SK-N-SH (cell line): ENCODE measurements around the gene RHOBTB3. TPM values are rescaled to one million over a fixed set of nuclear protein-coding genes. Genes with fewer than 3 reads are reported as not detected.

Source experiments
- CTCF ChIA-PET: fragments of 300-600, 350-600 bp; formaldehyde crosslinking; extraction: SDS; loops from one replicate; lab custom pipeline; 2021; lab: Yijun Ruan, JAX
- POLR2A ChIA-PET: fragments of 350-600 bp; sonication (Branson Sonifier 250); formaldehyde crosslinking; extraction: SDS; loops from one replicate; lab custom pipeline; 2020; ENCODE audit warnings: antibody characterized with exemption, inconsistent platforms; lab: Yijun Ruan, JAX
- DNase-seq: peaks from one replicate; pipeline ENCODE4 v3.0.0; 2012
- H2AFZ ChIP-seq: fragments of 200-600 bp; sonication (generic); 2 replicates; pipeline ENCODE4 v1.8.1; 2016; ENCODE audit warnings: antibody characterized with exemption, mild to moderate bottlenecking, low read depth
- H3F3A ChIP-seq: fragments of 200-600 bp; sonication (generic); replicated peaks from 2 replicates; pipeline ENCODE3; 2016; ENCODE audit warnings: antibody characterized with exemption, mild to moderate bottlenecking; ENCODE audit not compliant: insufficient read depth
- H3K27ac ChIP-seq, 2 experiments: fragments of 200-500 bp in 1 of 2; fragments of 200-600 bp in 1 of 2; sonication (Bioruptor generic) in 1 of 2; sonication (generic), shearing (Covaris generic) in 1 of 2; 2 replicates each; pipeline versions ENCODE4 v1.5.1 to v1.6.1; 2014 to 2016; ENCODE audit warnings: low read depth in 2 of 2, inconsistent platforms in 1 of 2, low read length in 1 of 2, mild to moderate bottlenecking in 1 of 2, mixed read lengths in 1 of 2
- H3K27me3 ChIP-seq: fragments of 200-600 bp; sonication (generic), shearing (Covaris generic); 2 replicates; pipeline ENCODE4 v1.6.1; 2016; ENCODE audit warnings: mixed run types; ENCODE audit not compliant: insufficient read depth
- H3K36me3 ChIP-seq, 2 experiments: fragments of 200-500 bp in 1 of 2; fragments of 200-600 bp in 1 of 2; sonication (Bioruptor generic) in 1 of 2; sonication (generic) in 1 of 2; replicated peaks in 1 of 2; 2 replicates each; pipeline versions ENCODE3 to v1.5.1; 2014 to 2016; ENCODE audit warnings: low read length in 1 of 2, mild to moderate bottlenecking in 1 of 2; ENCODE audit not compliant: insufficient read depth in 2 of 2, control insufficient read depth in 1 of 2
- H3K4me1 ChIP-seq, 2 experiments: fragments of 200-500 bp in 1 of 2; fragments of 200-600 bp in 1 of 2; sonication (Bioruptor generic) in 1 of 2; sonication (generic), shearing (Covaris generic) in 1 of 2; 2 replicates each; pipeline versions ENCODE4 v1.5.1 to v1.6.1; 2014 to 2016; ENCODE audit warnings: low read depth in 1 of 2, low read length in 1 of 2, mixed run types in 1 of 2; ENCODE audit not compliant: insufficient read depth in 2 of 2, control insufficient read depth in 1 of 2
- H3K4me2 ChIP-seq: fragments of 200-600 bp; sonication (generic), shearing (Covaris generic); 2 replicates; pipeline ENCODE4 v1.6.1; 2017; ENCODE audit warnings: mixed run types
- H3K4me3 ChIP-seq, 2 experiments: fragments of 200-500 bp in 1 of 2; fragments of 200-600 bp in 1 of 2; sonication (Bioruptor generic) in 1 of 2; sonication (generic), shearing (Covaris generic) in 1 of 2; 2 replicates each; pipeline versions ENCODE4 v1.5.1 to v1.8.1; 2014 to 2016; ENCODE audit warnings: low read depth in 2 of 2, inconsistent platforms in 1 of 2, low read length in 1 of 2, mild to moderate bottlenecking in 1 of 2, mixed read lengths in 1 of 2, moderate library complexity in 1 of 2
- H3K79me2 ChIP-seq: fragments of 200-600 bp; sonication (generic); 2 replicates; pipeline ENCODE4 v1.8.1; 2017; ENCODE audit warnings: mild to moderate bottlenecking; ENCODE audit not compliant: insufficient read depth
- H3K9ac ChIP-seq: fragments of 200-600 bp; sonication (generic); 2 replicates; pipeline ENCODE4 v1.6.1; 2017; ENCODE audit warnings: mixed run types
- H3K9me2 ChIP-seq: fragments of 200-600 bp; sonication (generic); 2 replicates; pipeline ENCODE4 v1.6.1; 2017; ENCODE audit warnings: mixed run types
- H3K9me3 ChIP-seq: fragments of 200-600 bp; sonication (generic); 2 replicates; pipeline ENCODE4 v1.6.1; 2017; ENCODE audit warnings: mixed run types, mild to moderate bottlenecking, moderate library complexity
- H4K20me1 ChIP-seq: fragments of 200-600 bp; sonication (generic); 2 replicates; pipeline ENCODE4 v1.6.1; 2017; ENCODE audit warnings: mild to moderate bottlenecking, mixed run types; ENCODE audit not compliant: insufficient read depth
- CHD2 ChIP-seq: fragments of 150-350 bp; IDR thresholded peaks from 2 replicates; pipeline ENCODE4 v1.6.1; 2018; ENCODE audit warnings: low read length; ENCODE audit not compliant: partially characterized antibody
- CTCF ChIP-seq: fragments of 200-600 bp; sonication (generic); IDR thresholded peaks from 2 replicates; pipeline ENCODE4 v1.6.1; 2017; ENCODE audit warnings: antibody characterized with exemption, mild to moderate bottlenecking, moderate library complexity
- EP300 ChIP-seq, 2 experiments: IDR thresholded peaks; 2 replicates each; pipeline versions ENCODE4 v1.4.0 to v1.6.1; 2012; ENCODE audit warnings: borderline replicate concordance in 1 of 2, low read depth in 1 of 2, low read length in 1 of 2
- FOSL2 ChIP-seq: IDR thresholded peaks from 2 replicates; pipeline ENCODE4 v1.4.0; 2012; ENCODE audit warnings: low read depth, mild to moderate bottlenecking, moderate library complexity, borderline replicate concordance
- FOXJ3 ChIP-seq: sonication (generic); formaldehyde crosslinking; IDR thresholded peaks from 2 replicates; pipeline ENCODE4 v1.5.1; 2020; ENCODE audit warnings: mild to moderate bottlenecking, missing genetic modification reagents
- FOXM1 ChIP-seq: IDR thresholded peaks from 2 replicates; pipeline ENCODE4 v1.4.0; 2012; ENCODE audit warnings: low read depth, mild to moderate bottlenecking
- GABPA ChIP-seq: IDR thresholded peaks from 2 replicates; pipeline ENCODE4 v1.4.0; 2012; ENCODE audit warnings: low read depth, mild to moderate bottlenecking
- GATA2 ChIP-seq: sonication (generic); formaldehyde crosslinking; IDR thresholded peaks from 2 replicates; pipeline ENCODE4 v1.5.0; 2020; ENCODE audit warnings: mild to moderate bottlenecking, missing genetic modification reagents
- JUND ChIP-seq: IDR thresholded peaks from 2 replicates; pipeline ENCODE4 v1.4.0; 2012
- NRF1 ChIP-seq: IDR thresholded peaks from 2 replicates; pipeline ENCODE4 v1.6.1; 2012; ENCODE audit warnings: low read depth, mild to moderate bottlenecking, low read length
- RFX5 ChIP-seq: IDR thresholded peaks from 2 replicates; pipeline ENCODE4 v1.6.1; 2012; ENCODE audit warnings: mild to moderate bottlenecking, improper control_type of control experiment, low read length
- TAF1 ChIP-seq: IDR thresholded peaks from 2 replicates; pipeline ENCODE4 v1.6.1; 2012; ENCODE audit warnings: low read depth, mild to moderate bottlenecking, low read length, moderate library complexity, borderline replicate concordance
- TCF12 ChIP-seq: IDR thresholded peaks from 2 replicates; pipeline ENCODE4 v1.4.0; 2012
- YY1 ChIP-seq: IDR thresholded peaks from 2 replicates; pipeline ENCODE4 v1.4.0; 2012; ENCODE audit warnings: low read depth, mild to moderate bottlenecking
- WGBS: methylation state at CpG from one replicate; pipeline ENCODE4 v1.1.6; 2017; ENCODE audit warnings: low lambda C conversion rate; 5-methylcytosine and 5-hydroxymethylcytosine counted together
- polyA plus RNA-seq, 3 experiments: library from polyadenylated mRNA; depleted of rRNA; stranded (reverse); fragments of >200 nt; gene quantifications; 2 replicates each; pipeline ENCODE4 v1.2.3, GENCODE V29; 2012
- TF ChIP-seq, protein P1 (sequence below): IDR thresholded peaks from 2 replicates; pipeline ENCODE4 v1.6.1; 2012; ENCODE audit warnings: mild to moderate bottlenecking, low read depth, low read length, moderate library complexity
- TF ChIP-seq, protein P2 (sequence below): fragments of 150-350 bp; IDR thresholded peaks from 2 replicates; pipeline ENCODE4 v1.6.1; 2017; ENCODE audit warnings: antibody characterized with exemption, low read length, low read depth, borderline replicate concordance

The RHOBTB3 gene
- polyA plus RNA-seq, 1 of the 3 experiments (the other 2 are of a cell fraction), result 59.3 TPM

- TF ChIP-seq TAF1, result no peak
- TF ChIP-seq FOXJ3 (CRISPR knock-in tag), result no peak
These were observed 75.6 kb downstream of the RHOBTB3 start (continued) for GRCh38 chr5:95806687-95807086.

- WGBS, result 88% methylated on average over 7 of the region's 7 CpGs
- H3F3A ChIP-seq, result no peaks in the 10 kb centered on the region
- CTCF ChIA-PET, result interaction anchor here (0.8 to 2.8 kb wide), 6 partner anchors 12 to 528 kb away, joined by 3 to 17 read pairs (median 3); no protein-coding TSS in a partner anchor
- TF ChIP-seq, protein P1, sequence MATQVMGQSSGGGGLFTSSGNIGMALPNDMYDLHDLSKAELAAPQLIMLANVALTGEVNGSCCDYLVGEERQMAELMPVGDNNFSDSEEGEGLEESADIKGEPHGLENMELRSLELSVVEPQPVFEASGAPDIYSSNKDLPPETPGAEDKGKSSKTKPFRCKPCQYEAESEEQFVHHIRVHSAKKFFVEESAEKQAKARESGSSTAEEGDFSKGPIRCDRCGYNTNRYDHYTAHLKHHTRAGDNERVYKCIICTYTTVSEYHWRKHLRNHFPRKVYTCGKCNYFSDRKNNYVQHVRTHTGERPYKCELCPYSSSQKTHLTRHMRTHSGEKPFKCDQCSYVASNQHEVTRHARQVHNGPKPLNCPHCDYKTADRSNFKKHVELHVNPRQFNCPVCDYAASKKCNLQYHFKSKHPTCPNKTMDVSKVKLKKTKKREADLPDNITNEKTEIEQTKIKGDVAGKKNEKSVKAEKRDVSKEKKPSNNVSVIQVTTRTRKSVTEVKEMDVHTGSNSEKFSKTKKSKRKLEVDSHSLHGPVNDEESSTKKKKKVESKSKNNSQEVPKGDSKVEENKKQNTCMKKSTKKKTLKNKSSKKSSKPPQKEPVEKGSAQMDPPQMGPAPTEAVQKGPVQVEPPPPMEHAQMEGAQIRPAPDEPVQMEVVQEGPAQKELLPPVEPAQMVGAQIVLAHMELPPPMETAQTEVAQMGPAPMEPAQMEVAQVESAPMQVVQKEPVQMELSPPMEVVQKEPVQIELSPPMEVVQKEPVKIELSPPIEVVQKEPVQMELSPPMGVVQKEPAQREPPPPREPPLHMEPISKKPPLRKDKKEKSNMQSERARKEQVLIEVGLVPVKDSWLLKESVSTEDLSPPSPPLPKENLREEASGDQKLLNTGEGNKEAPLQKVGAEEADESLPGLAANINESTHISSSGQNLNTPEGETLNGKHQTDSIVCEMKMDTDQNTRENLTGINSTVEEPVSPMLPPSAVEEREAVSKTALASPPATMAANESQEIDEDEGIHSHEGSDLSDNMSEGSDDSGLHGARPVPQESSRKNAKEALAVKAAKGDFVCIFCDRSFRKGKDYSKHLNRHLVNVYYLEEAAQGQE, result no peak
- TF ChIP-seq, all 33 proteins: peak for 0
- no peak overlapping the region for H3K27ac ChIP-seq
- H3K4me1 ChIP-seq, result peaks cover 9 to 18% of the 10 kb centered on the region in 2 experiments; a peak in 3 of 4 replicates
- H2AFZ ChIP-seq, result no peak overlapping the region
- no peak overlapping the region for H3K4me2 ChIP-seq
- DNase-seq, result no peak
- no peaks in the 10 kb centered on the region for H3K27me3 ChIP-seq
- no peak overlapping the region for H3K9ac ChIP-seq
- POLR2A ChIA-PET, result no interaction called here
- no peaks in the 10 kb centered on the region for H3K36me3 ChIP-seq
- no peaks in the 10 kb centered on the region for H3K9me2 ChIP-seq
- no peaks in the 10 kb centered on the region for H3K9me3 ChIP-seq
- H4K20me1 ChIP-seq, result no peaks in the 10 kb centered on the region
- H3K4me3 ChIP-seq, result no peak overlapping the region
- no peaks in the 10 kb centered on the region for H3K79me2 ChIP-seq
These were observed 77.0 kb downstream of the RHOBTB3 start for GRCh38 chr5:95808013-95808685.

DNA sequence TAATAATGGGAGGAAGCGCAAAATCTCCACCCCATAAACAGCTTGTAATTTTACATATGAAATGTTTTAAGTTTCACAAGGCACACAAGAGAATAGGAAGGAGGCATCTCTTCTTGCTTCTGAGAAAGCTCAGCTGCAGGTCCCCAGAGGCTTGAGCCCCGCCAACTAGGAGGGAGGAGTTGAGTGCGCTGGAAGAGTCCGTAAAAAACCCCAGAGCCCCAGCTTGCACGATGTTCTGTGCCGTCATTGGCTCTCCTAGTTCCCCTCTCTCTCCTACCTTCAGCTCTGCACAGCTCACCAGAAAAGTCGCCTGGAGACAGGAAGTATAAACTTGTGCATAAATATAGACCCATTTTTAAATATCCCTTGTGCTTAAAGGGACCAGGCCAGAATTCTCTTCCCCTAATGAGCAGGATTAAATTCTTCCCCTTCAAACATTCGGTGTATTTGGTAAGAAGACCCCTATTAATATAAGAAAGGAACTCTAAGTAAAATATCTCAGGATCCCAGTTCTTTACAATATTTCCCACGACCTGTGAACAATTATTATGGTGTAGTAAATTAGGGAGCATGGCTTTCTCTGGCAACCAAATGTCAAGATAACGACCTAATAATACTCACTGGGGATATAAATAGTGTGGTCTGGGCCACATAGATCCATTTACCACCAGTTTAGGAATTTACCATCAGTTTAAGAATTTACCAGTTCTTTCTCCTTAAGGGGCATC is 77.7 kb downstream of the RHOBTB3 start:
- H2AFZ ChIP-seq, result no peak overlapping the region
- H3K4me3 ChIP-seq, result no peak overlapping the region
- TF ChIP-seq TCF12 (no peak), FOSL2 (no peak), GABPA (no peak), EP300 (IDR thresholded peaks at IDR 0.05; ENCODE audit: borderline replicate concordance in 1 of 2, low read depth in 1 of 2, low read length in 1 of 2) (no peak), CTCF (no peak), FOXJ3 (CRISPR knock-in tag) (no peak), GATA2 (CRISPR knock-in tag) (no peak), JUND (no peak), YY1 (no peak), CHD2 (no peak), RFX5 (no peak), FOXM1 (no peak), NRF1 (no peak)
- TF ChIP-seq, protein P2, sequence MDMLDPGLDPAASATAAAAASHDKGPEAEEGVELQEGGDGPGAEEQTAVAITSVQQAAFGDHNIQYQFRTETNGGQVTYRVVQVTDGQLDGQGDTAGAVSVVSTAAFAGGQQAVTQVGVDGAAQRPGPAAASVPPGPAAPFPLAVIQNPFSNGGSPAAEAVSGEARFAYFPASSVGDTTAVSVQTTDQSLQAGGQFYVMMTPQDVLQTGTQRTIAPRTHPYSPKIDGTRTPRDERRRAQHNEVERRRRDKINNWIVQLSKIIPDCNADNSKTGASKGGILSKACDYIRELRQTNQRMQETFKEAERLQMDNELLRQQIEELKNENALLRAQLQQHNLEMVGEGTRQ, result no peak

More for the DNA sequence above, 77.7 kb downstream of the RHOBTB3 start:
- Histone ChIP-seq H4K20me1 (no peaks in the 10 kb centered on the region), H3K9me2 (no peaks in the 10 kb centered on the region), H3F3A (no peaks in the 10 kb centered on the region), H3K27me3 (no peaks in the 10 kb centered on the region), H3K9ac (no peak overlapping the region), H3K4me2 (no peak overlapping the region), H3K27ac (no peak overlapping the region), H3K9me3 (no peaks in the 10 kb centered on the region), H3K4me1 (peaks cover 8 to 18% of the 10 kb centered on the region in 2 experiments; a peak in 3 of 4 replicates), H3K79me2 (no peaks in the 10 kb centered on the region), H3K36me3 (peaks cover 0 to 2% of the 10 kb centered on the region in 2 experiments)
- no peak for DNase-seq
- WGBS, result 74% methylated on average over 9 of the region's 10 CpGs
- CTCF ChIA-PET, result interaction anchor here (0.8 to 2.8 kb wide), 4 partner anchors 23 to 164 kb away, joined by 3 to 17 read pairs (median 3); no protein-coding TSS in a partner anchor
- POLR2A ChIA-PET, result no interaction called here
